Neural progenitor cell (in vitro differentiated cells): ENCODE data around the gene CENATAC.

Experiments
- CTCF ChIP-seq: fragments of 200-600 bp; sonication (generic); IDR thresholded peaks from 2 replicates; pipeline ENCODE4 v1.5.1; 2017; ENCODE audit warnings: antibody characterized with exemption, mild to moderate bottlenecking
- EZH2 ChIP-seq: fragments of 200-600 bp; sonication (generic); IDR thresholded peaks from 2 replicates; pipeline ENCODE4 v1.6.1; 2017; ENCODE audit warnings: antibody characterized with exemption, mild to moderate bottlenecking, moderate library complexity

DNA sequence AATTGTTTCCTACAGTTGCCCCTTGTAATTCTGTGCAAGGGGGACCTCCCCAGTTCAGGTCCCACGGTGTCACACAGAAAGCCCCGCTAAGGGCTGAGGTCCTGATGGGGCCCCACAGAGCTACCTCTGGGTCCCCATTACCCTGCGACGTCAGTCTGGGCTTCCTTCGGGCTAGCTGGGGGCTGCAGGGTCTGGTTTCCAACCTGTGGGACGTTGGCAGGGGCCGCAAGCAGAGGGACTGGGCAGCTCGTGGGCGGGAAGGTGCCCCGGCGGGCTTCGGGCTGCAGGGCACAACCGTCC lies 32.0 kb downstream of the CENATAC start:
- TF ChIP-seq CTCF (no peak), EZH2 (no peak)
